ENCODE data around the gene GABRB2.

GRCh38 chr5:161246749-161247148 is 299.8 kb downstream of the GABRB2 start:
- no peak for TF ChIP-seq CTCF (IDR thresholded peaks at IDR 0.05; ENCODE audit: insufficient read depth, low read length, poor library complexity, severe bottlenecking)
- no peak for TF ChIP-seq EZH2phosphoT487 (conservative IDR thresholded peaks at IDR 0.05; ENCODE audit: low read length)

Data from SU-DHL-6 (cell line).